ENCODE data around the gene GPR155. TPM values are rescaled to one million over a fixed set of nuclear protein-coding genes. Genes with fewer than 3 reads are reported as not detected.

Gene GPR155, protein sequence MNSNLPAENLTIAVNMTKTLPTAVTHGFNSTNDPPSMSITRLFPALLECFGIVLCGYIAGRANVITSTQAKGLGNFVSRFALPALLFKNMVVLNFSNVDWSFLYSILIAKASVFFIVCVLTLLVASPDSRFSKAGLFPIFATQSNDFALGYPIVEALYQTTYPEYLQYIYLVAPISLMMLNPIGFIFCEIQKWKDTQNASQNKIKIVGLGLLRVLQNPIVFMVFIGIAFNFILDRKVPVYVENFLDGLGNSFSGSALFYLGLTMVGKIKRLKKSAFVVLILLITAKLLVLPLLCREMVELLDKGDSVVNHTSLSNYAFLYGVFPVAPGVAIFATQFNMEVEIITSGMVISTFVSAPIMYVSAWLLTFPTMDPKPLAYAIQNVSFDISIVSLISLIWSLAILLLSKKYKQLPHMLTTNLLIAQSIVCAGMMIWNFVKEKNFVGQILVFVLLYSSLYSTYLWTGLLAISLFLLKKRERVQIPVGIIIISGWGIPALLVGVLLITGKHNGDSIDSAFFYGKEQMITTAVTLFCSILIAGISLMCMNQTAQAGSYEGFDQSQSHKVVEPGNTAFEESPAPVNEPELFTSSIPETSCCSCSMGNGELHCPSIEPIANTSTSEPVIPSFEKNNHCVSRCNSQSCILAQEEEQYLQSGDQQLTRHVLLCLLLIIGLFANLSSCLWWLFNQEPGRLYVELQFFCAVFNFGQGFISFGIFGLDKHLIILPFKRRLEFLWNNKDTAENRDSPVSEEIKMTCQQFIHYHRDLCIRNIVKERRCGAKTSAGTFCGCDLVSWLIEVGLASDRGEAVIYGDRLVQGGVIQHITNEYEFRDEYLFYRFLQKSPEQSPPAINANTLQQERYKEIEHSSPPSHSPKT
- 26.8 TPM for total RNA-seq

DNA sequence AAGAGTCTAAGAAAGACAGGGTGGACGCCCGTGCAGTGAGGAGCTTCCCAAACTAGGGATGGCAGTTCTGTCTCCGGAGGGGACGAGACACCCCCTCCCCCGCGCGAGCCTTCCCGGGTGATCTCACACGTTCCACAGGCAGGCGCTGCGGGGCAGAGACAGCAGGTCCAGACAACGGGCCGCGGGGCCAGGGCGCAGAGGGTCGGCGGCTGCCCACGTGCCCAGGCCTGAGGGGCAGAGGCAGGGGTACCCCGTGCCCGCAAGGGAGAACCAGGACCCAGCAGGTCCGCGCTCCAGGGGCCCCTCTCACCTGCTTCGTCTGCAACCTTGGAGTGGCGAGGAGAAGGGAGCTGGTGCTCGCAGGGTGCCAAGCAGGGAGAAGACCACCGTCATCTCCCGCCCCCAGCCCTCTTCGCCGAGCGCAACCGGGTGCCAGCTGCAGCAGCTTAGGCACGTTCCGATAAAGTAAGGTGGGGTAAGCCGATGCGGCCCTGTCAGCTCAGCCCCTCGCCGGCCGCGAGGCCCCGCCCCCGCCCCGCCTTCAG is at the start of gene GPR155:
Gene GPR155, minus strand, starts transcription at position 467 of the 545 bp plus-strand sequence. CDS start 5,073 bp downstream, outside the sequence.

DNA sequence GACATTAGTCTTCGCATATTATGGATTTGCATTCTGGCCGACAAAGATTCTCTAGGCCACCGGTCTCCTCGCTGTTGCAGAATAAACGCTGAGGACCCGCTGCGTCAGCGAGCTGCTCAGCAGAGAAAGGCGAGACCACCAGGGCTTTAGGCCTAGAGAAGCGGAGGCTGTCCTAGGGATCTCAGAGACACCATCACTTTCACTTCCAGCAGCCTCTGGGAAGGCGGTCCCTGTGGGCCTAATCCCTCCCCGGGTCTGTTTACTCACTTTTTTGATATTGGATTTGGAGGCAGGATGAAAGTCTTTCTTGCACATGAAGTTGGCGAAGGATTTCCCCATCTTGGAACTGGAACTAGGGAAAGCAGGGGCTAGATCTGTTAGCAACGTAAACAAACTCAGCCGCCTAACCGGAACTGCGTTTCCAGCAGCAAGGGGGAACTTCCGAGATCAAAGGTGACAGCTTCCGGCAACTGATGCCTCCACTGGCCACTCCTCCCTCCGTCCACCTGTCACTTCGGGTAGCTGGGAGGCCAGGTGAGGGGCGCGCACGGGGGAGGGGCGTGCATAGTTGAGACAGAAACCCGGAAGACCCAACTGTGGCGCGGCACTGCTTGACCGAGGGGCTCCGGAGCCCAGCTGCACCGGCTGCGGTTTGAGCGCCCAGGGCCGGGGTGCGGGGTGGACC is 91.4 kb downstream of the GPR155 start, which contains the start of gene SCRN3:
Gene SCRN3, plus strand, starts transcription at position 447 of the 685 bp plus-strand sequence. CDS start 2,554 bp downstream, outside the sequence.

Other genes with a start within 250 kb of the GPR155 start
- gene OLA1, start 238.5 kb downstream of the GPR155 start, total RNA-seq = 128 TPM
- gene SP9, start 152.1 kb downstream of the GPR155 start, total RNA-seq = 14.5 TPM
- 49.6 TPM for gene SCRN3, start 91.3 kb downstream of the GPR155 start, total RNA-seq
- gene WIPF1, start 110.8 kb upstream of the GPR155 start, total RNA-seq = 5.1 TPM